Neural cell (in vitro differentiated cells): Measurements from ENCODE around the gene PEAK1.

Experiments
- CTCF ChIP-seq: fragments of 450-650 bp; IDR thresholded peaks from 2 replicates; pipeline ENCODE4 v1.5.1; 2014; ENCODE audit warnings: antibody characterized with exemption, mild to moderate bottlenecking, moderate library complexity; ENCODE audit not compliant: poor library complexity, severe bottlenecking
- EP300 ChIP-seq: fragments of 450-650 bp; conservative IDR thresholded peaks from 2 replicates; pipeline ENCODE4 v1.6.1; 2014; ENCODE audit warnings: antibody characterized with exemption, mild to moderate bottlenecking, moderate library complexity; ENCODE audit not compliant: poor library complexity, severe bottlenecking
- EZH2 ChIP-seq: fragments of 200-600, 300-800 bp; shearing (Covaris generic), sonication (generic); IDR thresholded peaks from 2 replicates; pipeline ENCODE4 v1.6.1; 2014; ENCODE audit warnings: antibody characterized with exemption, low read length, borderline replicate concordance, mild to moderate bottlenecking; ENCODE audit not compliant: insufficient read depth, poor library complexity, severe bottlenecking
- MXI1 ChIP-seq: fragments of 450-650 bp; conservative IDR thresholded peaks from 2 replicates; pipeline ENCODE4 v1.6.1; 2014; ENCODE audit warnings: antibody characterized with exemption, mild to moderate bottlenecking; ENCODE audit not compliant: poor library complexity, severe bottlenecking
- REST ChIP-seq: IDR thresholded peaks from 2 replicates; pipeline ENCODE4 v1.6.1; 2012; ENCODE audit warnings: borderline replicate concordance

GRCh38 chr15:77356305-77356704 lies 63.6 kb downstream of the PEAK1 start:
- no peak for TF ChIP-seq CTCF
- TF ChIP-seq EP300, result no peak
- no peak for TF ChIP-seq EZH2
- no peak for TF ChIP-seq REST
- TF ChIP-seq MXI1, result no peak
